HG03108 (cell line): ENCODE measurements around the gene GALNT9.
"Not testable (repeated sequence)": the region's sequence is repeated elsewhere in the genome, so short reads cannot be mapped to it uniquely, and the experiment has no call there.

Source experiments
- ATAC-seq: cut with Tn5 transposase; IDR thresholded peaks from one replicate; pipeline ENCODE4 v1.9.1; 2021; ENCODE audit warnings: moderate library complexity; ENCODE audit not compliant: unreplicated experiment

GALNT9 gene

DNA sequence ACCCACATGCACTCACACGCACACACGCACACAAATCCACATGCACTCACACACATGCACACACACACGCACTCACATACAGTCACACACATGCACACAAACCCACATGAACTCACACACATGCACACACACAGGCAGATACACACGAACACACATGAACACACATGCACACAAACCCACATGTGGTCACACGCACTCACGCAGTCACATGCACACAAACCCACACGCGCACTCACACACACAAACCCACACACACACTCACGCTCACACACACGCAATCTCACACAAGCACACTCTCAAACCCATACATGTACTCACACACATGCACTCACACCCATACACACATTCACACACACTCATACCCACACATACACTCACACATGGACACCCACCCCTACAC is 61.5 kb downstream of the GALNT9 start:
- no peak for ATAC-seq

DNA sequence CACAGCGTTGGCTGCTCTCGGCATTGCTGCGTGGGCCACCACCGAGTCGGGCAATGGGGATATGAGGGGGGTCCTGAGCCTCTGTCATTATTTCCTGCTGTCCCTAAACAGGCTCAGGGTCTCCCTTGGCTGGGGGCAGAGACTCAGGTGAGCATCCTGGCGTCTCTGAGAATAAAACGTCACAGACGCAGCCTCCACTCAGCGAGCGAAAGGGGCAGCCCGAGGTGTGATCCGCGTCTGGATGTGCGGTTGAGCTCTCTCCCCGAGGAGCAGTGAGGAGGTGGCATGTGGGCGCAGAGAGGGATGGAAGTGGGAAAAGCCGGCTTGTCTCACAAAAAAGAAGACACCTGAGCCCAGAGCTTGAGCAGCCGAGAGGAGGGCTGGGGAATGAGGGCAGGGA is 62.6 kb downstream of the GALNT9 start:
- no peak for ATAC-seq

- no peak for ATAC-seq
Measured at GRCh38 chr12:132266370-132266769, 63.0 kb downstream of the GALNT9 start.

DNA sequence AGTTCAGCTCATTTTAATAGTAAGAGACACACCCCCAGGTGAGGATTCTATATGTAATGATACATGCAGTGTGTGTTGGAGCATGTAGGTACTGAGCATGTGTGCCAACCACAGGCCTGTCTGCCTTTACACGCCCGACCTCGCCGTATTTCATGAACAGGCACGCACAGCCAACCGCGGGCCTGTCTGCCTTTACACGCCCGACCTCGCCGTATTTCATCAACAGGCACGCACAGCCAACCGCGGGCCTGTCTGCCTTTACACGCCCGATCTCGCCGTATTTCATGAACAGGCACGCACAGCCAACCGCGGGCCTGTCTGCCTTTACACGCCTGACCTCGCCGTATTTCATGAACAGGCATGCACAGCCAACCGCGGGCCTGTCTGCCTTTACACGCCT is 63.6 kb downstream of the GALNT9 start:
- not testable (repeated sequence) for ATAC-seq

DNA sequence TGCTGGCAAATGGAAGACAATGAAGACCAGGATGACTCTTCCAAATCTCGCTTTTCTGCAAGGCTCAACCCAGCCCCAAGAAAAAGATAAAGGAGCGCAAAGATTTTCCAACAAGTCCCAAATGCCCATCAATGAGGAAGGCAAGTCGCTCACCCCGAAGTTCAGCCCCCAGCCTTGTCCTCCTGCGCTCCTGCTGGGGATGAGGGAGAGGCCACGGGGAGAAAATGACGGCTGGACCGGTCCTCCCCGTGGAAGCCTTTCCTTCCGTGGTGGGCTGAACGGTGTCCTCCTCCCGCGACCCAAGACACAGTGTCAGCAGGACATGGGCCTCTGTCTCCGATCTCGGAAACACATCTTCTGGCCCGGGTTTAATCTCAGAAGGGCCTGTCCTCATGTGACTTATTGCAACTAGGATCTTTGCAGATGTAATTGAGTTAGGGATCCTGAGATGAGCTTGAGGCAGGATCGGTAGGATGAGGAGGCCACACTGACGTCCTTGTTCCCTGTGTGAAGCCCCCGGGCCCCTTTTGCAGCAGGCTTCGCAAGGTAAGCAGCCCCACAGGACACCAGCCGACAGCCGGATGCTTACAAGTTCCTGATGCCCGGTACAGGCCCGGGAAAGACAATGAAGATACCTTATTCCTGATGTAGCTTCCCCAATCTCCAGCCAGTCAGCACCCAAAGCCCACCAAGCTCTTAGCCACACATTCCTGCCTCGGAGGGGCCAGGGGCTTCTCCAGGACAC is 64.2 kb downstream of the GALNT9 start:
- ATAC-seq = no peak

- ATAC-seq = no peak
Measured at GRCh38 chr12:132264086-132265010, 65.0 kb downstream of the GALNT9 start.

GRCh38 chr12:132263451-132264049 is 65.8 kb downstream of the GALNT9 start:
- no peak for ATAC-seq

GRCh38 chr12:132263061-132263360 is 66.4 kb downstream of the GALNT9 start:
- no peak for ATAC-seq

- ATAC-seq = no peak
Measured at GRCh38 chr12:132262256-132263060, 66.9 kb downstream of the GALNT9 start.

GRCh38 chr12:132261328-132262138 is 67.9 kb downstream of the GALNT9 start:
- no peak for ATAC-seq

DNA sequence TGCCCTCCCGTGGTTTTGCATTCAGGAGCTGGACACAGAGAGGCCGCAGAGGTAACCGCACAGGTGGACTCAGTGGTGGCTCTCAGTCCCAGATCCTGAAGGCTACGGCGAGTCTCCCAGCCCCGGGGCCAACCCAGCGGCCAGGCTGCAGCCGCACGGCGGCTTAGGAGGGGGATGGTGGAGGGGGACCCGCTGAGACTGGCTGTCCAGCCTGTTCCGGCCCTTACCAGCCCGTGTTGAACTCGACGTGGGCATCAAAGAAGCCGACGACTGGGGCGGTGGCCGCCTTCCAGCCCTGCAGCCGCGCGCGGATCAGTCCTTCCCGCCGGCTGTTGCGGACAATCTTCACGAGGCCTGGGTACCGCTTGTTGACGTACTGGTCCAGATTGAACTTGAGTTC is 68.7 kb downstream of the GALNT9 start:
- no peak for ATAC-seq

DNA sequence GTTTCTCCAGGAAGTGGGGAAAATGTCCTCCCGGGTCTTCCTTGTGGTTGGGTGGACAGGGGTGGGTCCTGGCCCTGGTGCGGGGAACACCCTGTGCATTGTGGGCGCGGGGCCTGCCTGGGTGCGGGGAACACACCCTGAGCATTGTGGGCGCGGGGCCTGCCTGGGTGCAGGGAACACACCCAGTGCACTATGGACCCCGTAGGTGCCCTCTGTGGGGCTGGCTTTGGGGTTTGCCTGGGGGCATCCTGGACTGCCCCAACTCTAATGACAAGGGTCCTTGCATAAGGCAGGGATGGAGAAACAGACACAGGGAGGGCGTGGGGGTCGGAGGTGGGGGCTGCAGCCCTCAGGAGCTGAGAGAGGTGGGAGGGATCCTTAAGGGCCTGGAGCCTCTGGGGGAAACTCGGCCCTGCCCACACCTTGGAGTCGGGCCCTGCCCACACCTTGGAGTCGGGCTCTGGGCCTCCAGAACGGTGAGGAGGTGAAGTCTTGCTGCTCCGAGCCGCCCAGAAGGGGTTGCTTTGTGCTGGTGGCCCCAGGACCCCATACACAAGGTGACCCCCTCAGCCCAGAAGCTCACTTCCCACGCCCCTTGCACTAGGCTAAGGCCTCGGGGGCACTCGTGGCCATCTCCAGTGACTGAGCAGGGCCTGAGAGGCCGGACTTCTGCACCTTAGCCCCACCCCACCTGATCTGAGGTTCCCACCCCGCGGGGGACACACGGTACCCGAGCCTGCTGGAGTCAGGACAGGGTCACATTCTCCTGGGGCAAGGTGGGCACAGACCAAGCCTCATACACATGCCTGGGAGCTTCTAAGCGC is 69.3 kb downstream of the GALNT9 start:
- ATAC-seq = no peak

DNA sequence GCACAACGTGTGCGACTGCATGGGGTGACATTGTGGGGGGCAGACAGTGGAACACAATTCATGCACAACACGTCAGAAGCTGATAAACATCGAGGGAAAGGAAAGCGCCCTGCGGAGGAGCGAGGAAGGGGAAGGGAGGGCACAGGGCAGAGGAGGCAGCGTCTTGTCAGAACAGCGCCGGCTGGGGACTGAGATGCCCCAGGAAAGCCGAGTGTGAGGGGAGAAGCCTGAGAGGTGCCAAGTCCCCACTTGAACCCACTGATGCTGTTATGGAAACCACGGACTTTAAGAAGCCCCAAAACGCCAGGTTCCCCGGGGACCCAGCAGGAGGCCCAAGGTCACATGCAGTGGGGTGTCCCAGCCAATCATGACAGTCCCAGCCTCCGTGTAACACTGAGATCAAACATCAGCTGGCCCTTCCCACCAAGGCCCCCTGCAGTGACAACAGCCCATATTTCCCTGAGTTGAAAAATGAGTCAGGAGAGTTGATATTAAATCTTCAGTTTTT is 70.0 kb downstream of the GALNT9 start:
- no peak for ATAC-seq

DNA sequence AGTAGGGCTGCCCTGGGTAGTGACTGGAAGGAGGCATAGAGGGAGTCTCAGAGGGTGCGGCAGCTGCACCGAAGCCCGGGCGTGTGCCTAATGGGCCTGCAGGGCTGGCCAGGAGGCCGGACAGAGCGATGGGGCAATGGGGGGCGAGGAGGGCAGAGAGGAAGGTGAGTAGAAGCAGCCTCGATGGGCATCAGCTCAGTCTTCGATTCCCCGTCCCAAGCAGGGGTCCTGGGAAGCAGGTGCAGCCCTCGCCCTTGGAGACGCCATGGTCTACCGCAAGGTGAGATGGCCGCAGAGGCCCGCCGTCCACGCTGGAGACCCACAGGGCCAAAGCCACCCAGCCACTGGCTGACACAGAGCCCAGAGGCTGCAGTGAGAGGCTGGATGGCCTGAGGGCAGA is 70.8 kb downstream of the GALNT9 start:
- no peak for ATAC-seq

GRCh38 chr12:132257955-132258490 is 71.4 kb downstream of the GALNT9 start:
- no peak for ATAC-seq

GRCh38 chr12:132257206-132257954 is 72.0 kb downstream of the GALNT9 start:
- no peak for ATAC-seq

DNA sequence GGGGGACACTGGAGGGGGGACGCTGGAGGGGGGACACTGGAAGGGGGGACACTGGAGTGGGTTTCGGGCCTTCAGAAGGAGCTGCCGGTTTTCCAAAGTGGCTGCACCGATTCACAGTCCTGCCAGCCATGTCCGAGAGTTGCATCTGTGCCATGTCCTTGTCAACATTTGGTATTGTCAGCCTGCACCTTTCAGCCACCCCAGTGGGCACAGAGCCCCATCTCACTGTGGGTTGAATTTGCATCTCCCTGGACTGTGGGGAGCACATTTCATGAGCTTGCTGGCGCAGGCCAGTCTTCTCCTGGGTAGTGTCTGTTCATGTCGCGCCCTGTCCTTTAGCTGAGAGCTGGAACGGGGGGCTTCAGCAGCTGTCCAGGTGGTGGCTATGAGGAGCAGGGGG is 72.7 kb downstream of the GALNT9 start:
- no peak for ATAC-seq

- no peak for ATAC-seq
Measured at GRCh38 chr12:132255642-132256041, 73.7 kb downstream of the GALNT9 start.
